GM12891 (cell line): ENCODE results near the gene PARM1.

ENCODE experiments used
- PAX5 ChIP-seq: IDR thresholded peaks from 2 replicates; pipeline ENCODE4 v1.6.1; 2011; ENCODE audit warnings: low read length, moderate library complexity, mild to moderate bottlenecking; ENCODE audit not compliant: insufficient read depth, severe bottlenecking
- POLR2A ChIP-seq: IDR thresholded peaks from 2 replicates; pipeline ENCODE4 v1.6.1; 2011; ENCODE audit warnings: low read depth, low read length, control low read depth
- POLR2AphosphoS5 ChIP-seq: IDR thresholded peaks from 2 replicates; pipeline ENCODE4 v1.6.1; 2011; ENCODE audit warnings: low read depth, low read length, control low read depth
- POU2F2 ChIP-seq: IDR thresholded peaks from 2 replicates; pipeline ENCODE4 v1.6.1; 2011; ENCODE audit warnings: low read depth, mild to moderate bottlenecking, control low read depth, low read length, moderate library complexity
- SPI1 ChIP-seq: IDR thresholded peaks from 2 replicates; pipeline ENCODE4 v1.6.1; 2011; ENCODE audit warnings: low read depth, low read length, control low read depth
- TAF1 ChIP-seq: IDR thresholded peaks from 2 replicates; pipeline ENCODE4 v1.6.1; 2011; ENCODE audit warnings: low read depth, low read length, control low read depth

DNA sequence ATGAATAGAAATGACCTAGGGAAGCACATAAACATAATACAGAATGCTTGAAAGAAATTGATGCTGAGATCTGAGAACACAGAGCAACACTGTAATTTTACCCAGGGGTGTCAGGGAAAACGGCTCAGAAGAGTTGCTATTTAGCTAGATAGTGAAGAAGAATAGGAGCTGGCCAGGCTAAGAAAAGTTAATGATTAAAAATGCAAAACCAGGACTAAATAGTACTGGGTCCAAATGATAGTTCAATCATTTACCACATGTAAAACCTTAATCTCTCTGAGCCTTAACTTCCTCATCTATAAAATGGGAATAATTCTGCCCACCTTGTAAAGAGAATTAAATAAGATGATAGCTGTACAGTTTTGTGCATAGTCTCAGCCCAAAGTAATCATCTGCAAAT, 97.1 kb downstream of the PARM1 start:
- TF ChIP-seq SPI1 = no peak
- no peak for TF ChIP-seq POLR2AphosphoS5
- TF ChIP-seq POLR2A = no peak
- no peak for TF ChIP-seq TAF1
- TF ChIP-seq POU2F2 = no peak
- no peak for TF ChIP-seq PAX5
